Mammary epithelial cell (primary cell): Measurements from ENCODE around the gene MAPRE3.

Experiments
- CTCF ChIP-seq, 2 donors: IDR thresholded peaks in 1 of 2; conservative IDR thresholded peaks in 1 of 2; 2 replicates each; pipeline ENCODE4 v1.5.1; 2011 to 2012; ENCODE audit warnings: inconsistent platforms in 2 of 2, low read length in 2 of 2, mild to moderate bottlenecking in 2 of 2, control low read depth in 1 of 2, low read depth in 1 of 2; ENCODE audit not compliant: insufficient read depth in 1 of 2; ENCODE audit errors: extremely low read depth in 1 of 2
- EZH2 ChIP-seq: IDR thresholded peaks from 2 replicates; pipeline ENCODE4 v1.6.1; 2012; ENCODE audit warnings: low read length, inconsistent platforms, borderline replicate concordance

GRCh38 chr2:27033253-27033852 lies 62.9 kb downstream of the MAPRE3 start:
- TF ChIP-seq CTCF (conservative IDR thresholded peaks at IDR 0.05 in 1 of 2, IDR thresholded peaks at IDR 0.05 in 1 of 2; ENCODE audit: extremely low read depth in 1 of 2, insufficient read depth in 1 of 2, low read depth in 1 of 2, low read length in 2 of 2) (no peak), EZH2 (no peak)
